GM19023 (cell line): Measurements from ENCODE around the gene SLC44A3.

ENCODE experiments used
- ATAC-seq: cut with Tn5 transposase; IDR thresholded peaks from one replicate; pipeline ENCODE4 v1.9.1; 2021; ENCODE audit warnings: mild to moderate bottlenecking, moderate library complexity; ENCODE audit not compliant: unreplicated experiment

Gene SLC44A3

DNA sequence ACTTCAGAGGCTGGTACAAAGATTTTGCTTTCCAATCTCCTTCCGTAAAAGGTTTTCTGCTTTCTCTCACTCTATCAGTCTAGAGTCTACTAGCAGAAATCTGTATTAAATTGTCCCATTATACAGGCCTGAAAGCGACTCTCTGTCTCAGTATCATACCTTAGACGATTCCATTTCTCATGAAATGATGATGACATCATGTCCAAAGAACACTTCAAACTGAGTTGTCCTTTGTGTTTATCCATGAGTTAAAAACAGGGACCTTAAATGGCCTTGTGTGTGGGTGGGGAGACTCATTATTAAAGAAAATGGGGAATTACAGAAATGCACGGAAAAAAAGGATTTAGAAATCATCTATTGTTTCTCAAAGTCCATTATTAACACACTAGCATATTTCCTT, 21.0 kb upstream of the SLC44A3 start:
- ATAC-seq: no peak

DNA sequence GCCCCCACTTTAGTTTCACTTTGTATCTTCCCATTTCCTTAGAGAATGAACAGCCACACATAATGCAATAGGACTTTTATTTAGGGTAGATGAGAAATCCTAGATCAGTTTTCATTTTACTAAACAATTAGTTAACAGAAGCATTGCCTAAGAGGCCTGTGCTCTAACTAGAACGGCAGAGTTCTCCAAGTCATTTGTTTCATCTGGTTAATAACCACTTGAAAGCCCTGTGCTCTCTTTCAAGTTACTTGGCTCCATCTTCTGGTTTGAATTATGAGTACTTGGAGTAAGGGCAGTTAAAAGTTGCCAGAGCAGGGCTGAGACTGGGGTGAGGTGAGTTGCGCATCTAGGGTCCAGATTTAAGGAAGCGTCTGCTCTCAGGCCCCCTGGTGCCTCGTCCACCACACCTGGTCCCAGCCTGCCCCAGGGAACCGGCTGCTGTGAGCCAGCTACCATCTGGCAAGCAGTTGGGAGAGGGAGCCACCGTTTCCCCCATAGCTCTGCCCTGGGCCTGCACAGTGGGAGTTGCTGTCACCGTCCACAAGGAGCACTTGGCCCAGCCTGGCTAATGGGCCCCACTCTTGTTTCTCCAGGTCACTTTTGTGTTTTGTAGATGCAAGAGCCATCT, 18.1 kb upstream of the SLC44A3 start:
- ATAC-seq: peak; percentile 64

- no peak for ATAC-seq
Measured at GRCh38 chr1:94803106-94803505, 17.1 kb upstream of the SLC44A3 start.

- ATAC-seq: no peak
Measured at GRCh38 chr1:94803517-94804441, 16.4 kb upstream of the SLC44A3 start.

DNA sequence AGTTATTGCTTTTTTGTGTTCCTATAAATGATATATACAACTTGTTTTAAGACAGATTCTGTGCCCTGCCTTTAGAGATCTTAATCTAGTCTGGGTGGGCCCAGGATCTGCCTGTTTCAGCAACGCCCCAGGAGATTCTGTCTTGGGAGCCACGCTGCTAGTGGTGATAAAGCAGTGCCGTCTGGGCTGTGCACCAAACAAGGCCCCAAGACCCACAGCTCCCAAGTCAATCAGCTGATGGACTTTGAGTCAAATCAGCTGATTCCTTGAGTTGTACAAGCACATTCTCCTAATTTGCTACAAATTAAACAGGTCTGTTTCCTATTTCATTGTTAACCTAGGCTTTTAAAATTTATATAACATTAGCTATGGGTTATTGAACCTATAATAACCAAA, 15.7 kb upstream of the SLC44A3 start:
- ATAC-seq: no peak

GRCh38 chr1:94805912-94806311, 14.2 kb upstream of the SLC44A3 start:
- no peak for ATAC-seq

GRCh38 chr1:94806441-94806871, 13.7 kb upstream of the SLC44A3 start:
- ATAC-seq: no peak

DNA sequence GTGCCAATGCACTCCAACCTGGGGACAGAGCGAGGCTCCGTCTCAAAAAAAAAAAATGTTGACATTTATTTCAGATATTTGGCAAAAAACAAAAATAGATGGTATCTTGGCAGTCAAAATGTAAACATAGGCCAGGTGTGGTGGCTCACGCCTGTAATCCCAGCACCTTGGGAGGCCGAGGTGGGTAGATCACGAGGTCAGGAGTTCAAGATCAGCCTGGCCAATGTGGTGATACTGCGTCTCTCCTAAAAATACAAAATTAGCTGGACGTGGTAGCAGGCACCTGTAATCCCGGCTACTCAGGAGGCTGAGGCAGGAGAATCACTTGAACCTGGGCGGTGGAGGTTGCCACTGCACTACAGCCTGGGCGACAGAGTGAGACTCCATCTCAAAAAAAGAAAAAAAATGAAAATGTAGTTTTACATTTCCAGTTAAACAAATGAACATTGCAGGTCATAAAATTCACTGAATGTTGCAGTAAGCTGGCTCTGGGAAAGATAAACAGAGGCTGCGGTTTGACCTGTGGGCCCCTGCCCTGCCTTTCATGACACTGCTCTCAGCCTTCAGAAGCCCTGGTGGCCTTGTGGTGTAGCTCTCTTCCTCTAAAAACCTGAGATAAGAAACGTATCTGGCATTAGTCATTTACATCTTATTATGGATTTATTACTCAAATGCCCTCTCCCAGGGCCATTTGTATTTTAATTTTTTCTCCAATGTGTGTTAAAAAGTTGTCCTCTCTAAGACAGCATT, 12.2 kb upstream of the SLC44A3 start:
- no peak for ATAC-seq

DNA sequence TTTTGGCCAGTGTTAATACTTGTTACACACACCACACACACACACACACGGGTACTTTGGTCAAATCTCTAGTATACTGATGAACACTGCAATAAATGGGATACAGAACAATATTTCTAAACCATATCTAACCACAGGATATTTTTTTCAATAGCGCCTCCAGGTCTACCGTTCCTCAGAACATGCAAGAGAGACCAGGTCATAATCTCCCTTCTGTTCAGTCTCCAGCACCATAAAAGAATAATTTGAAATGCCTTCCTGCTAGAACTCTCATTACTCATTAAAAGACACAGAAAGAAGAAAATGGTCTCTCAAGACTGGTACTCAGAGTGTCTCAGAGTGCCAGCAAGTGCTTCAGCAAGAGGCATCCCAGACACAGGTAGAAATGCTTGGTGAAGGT, 11.5 kb upstream of the SLC44A3 start:
- no peak for ATAC-seq

- no peak for ATAC-seq
Measured at GRCh38 chr1:94812985-94813384, 7.2 kb upstream of the SLC44A3 start.

DNA sequence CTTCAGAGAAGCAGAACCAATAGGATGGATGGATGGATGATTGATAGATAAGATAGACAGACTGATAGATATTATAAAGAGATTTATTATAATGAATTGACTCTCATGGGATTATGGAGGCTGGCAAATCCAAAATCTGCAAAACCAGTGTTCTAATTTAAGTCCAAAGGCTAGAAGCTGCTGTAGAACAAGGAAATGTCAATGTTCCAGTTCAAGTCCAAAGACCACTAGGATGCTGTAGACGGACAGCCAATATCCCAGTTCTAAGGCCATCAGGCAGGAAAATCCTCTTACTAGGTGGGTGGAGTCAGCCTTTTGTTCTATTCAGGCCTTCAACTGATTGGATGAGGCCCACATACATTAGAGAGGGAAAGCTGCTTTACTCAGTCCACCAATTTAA, 4.1 kb upstream of the SLC44A3 start:
- no peak for ATAC-seq

GRCh38 chr1:94817712-94818111, 2.4 kb upstream of the SLC44A3 start:
- no peak for ATAC-seq

DNA sequence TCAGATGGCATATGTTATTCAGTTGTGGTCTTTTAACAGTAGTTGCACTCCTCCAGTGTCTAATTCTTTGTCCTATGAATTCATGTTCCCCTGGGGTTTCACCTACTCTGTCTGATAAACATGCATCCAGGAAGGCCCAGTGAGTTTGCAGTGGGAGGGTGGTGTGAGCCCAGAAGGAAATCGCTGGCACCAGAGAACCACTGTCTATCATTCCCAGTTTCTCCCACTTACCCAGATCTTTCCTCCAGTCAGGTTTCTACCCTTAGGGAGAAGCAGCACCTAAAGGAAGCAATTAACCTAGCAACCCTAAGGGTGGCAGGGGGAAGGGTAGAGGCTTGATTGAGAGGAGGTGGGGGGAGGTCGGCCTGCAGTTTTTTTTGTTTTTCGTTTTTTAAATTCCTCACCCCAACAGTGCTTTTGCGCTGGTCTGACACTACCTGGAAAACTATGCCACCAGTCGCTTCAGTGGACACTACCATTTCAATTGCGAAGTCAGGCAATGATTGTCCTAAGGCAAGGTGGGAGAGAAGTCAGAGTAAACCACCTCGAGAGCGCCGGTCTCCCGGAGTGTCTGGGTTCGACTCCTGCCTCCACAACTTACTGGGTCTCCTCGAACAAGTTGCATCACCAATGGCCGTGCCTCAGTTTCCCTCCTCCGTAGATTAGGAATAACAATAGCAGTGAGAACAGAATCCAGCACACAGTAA, 766 bp upstream of the SLC44A3 start:
- ATAC-seq: no peak

- ATAC-seq: no peak
Measured at GRCh38 chr1:94820936-94821335, 779 bp downstream of the SLC44A3 start.

- ATAC-seq: no peak
Measured at GRCh38 chr1:94821636-94822305, 1.6 kb downstream of the SLC44A3 start.

DNA sequence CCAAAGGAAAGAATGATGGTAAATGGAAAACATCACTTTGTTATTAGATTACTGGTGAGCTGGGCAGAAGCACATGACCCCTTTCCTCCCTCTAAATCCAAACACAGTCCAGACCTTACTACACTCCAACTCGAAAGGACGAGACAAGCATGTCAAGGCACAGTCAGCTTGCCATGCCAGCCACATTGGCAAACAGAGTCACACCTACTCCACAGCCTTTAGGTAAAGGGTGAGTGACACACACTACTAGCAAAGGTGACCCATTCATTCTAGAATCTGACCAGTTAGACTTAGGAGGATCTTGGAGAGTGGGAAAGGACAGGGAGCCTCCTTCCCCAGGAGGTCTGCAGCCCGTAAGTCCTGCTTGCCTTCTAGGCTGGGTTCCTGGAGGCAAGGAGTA, 3.0 kb downstream of the SLC44A3 start:
- no peak for ATAC-seq

- ATAC-seq: no peak
Measured at GRCh38 chr1:94825936-94826335, 5.8 kb downstream of the SLC44A3 start.

DNA sequence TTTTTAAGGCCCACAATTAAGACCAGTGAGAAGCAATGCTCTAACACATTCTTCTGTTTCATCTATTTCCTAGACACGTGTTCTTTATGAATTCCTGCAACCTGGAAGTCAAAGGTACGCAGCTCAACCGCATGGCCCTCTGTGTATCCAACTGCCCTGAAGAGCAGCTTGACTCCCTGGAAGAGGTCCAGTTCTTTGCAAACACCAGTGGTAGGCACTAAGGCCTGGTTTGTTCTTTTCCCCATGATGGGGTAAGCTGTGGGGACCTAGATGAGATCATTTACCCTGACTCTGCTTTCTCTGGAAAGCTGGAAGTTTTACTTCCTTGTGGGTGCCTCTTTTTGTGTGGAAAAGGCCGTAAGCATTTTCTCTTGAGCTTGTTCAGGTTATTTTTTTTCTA, 7.3 kb downstream of the SLC44A3 start:
- ATAC-seq: no peak

- no peak for ATAC-seq
Measured at GRCh38 chr1:94828251-94828650, 8.1 kb downstream of the SLC44A3 start.

DNA sequence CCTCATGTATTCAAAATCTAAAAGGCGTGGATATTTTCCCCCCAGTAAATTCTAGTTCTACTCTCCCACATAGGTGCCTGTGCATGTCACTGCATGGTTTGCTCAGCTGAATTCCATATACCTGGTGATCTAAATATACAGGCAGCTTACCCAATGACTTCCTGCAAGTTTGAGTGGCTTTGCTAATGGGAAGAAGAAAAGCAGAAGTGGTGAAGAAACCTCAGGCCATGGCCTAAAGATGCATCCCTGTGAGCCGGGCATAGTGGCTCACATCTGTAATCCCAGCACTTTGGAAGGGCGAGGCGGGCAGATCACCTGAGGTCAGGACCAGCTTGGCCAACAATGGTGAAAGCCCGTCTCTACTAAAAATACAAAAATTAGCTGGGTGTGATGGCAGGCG, 11.5 kb downstream of the SLC44A3 start:
- ATAC-seq: no peak
